ENCODE results near the gene MIPOL1.

- TF ChIP-seq CTCF (IDR thresholded peaks at IDR 0.05) (no peak), EP300 (IDR thresholded peaks at IDR 0.05) (no peak), POLR2A (IDR thresholded peaks at IDR 0.05) (no peak)
Measured at GRCh38 chr14:37470251-37470650, 272.5 kb downstream of the MIPOL1 start.

Measured in ovary (tissue), 3 donors.